GM12875 (cell line): Measurements from ENCODE around the gene DYNC1LI1.

Experiments
- H3K4me3 ChIP-seq: one replicate; pipeline ENCODE4 v1.5.1; 2011; ENCODE audit warnings: low read depth, low read length, control low read depth
- CTCF ChIP-seq: IDR thresholded peaks from 2 replicates; pipeline ENCODE4 v1.5.1; 2011; ENCODE audit warnings: low read depth, mild to moderate bottlenecking, control low read depth, inconsistent platforms, low read length, moderate library complexity, borderline replicate concordance; ENCODE audit not compliant: insufficient read depth

The DYNC1LI1 gene

GRCh38 chr3:32495085-32495484 is 75.6 kb downstream of the DYNC1LI1 start:
- TF ChIP-seq CTCF = no peak
- no peak overlapping the region for H3K4me3 ChIP-seq

GRCh38 chr3:32493437-32494414 is 76.9 kb downstream of the DYNC1LI1 start:
- no peak overlapping the region for H3K4me3 ChIP-seq
- TF ChIP-seq CTCF = no peak

- H3K4me3 ChIP-seq = no peak overlapping the region
- TF ChIP-seq CTCF = no peak
Observed at GRCh38 chr3:32492684-32493436, 77.8 kb downstream of the DYNC1LI1 start.

GRCh38 chr3:32488474-32489008 is 82.1 kb downstream of the DYNC1LI1 start:
- no peak overlapping the region for H3K4me3 ChIP-seq
- no peak for TF ChIP-seq CTCF

- no peak for TF ChIP-seq CTCF
- H3K4me3 ChIP-seq = no peak overlapping the region
Observed at GRCh38 chr3:32487781-32488473, 82.7 kb downstream of the DYNC1LI1 start.

- no peak for TF ChIP-seq CTCF
- H3K4me3 ChIP-seq = no peak overlapping the region
Observed at GRCh38 chr3:32484436-32484835, 86.2 kb downstream of the DYNC1LI1 start.
